ENCODE results near the gene TRIM71. TPM values are rescaled to one million over a fixed set of nuclear protein-coding genes. Genes with fewer than 3 reads are reported as not detected.

The TRIM71 gene
- total and polyA plus RNA-seq, 12 donors: 0.07 TPM; not detected in 11

GRCh38 chr3:32848215-32848614 lies 30.4 kb downstream of the TRIM71 start:
- intact Hi-C loops (cut with DNase I): no loop called here
- no peak for DNase-seq
- ATAC-seq: peak in 1 of 8 donors; percentile 41
- no peaks in the 10 kb centered on the region for H3K9me3 ChIP-seq
- H3K36me3 ChIP-seq: no peaks in the 10 kb centered on the region
- 42 to 49% methylated on average over 4 of the region's 4 CpGs for WGBS, 2 donors
- H3K27me3 ChIP-seq: no peaks in the 10 kb centered on the region
- H3K4me3 ChIP-seq: no peak overlapping the region
- TF ChIP-seq, protein P1, sequence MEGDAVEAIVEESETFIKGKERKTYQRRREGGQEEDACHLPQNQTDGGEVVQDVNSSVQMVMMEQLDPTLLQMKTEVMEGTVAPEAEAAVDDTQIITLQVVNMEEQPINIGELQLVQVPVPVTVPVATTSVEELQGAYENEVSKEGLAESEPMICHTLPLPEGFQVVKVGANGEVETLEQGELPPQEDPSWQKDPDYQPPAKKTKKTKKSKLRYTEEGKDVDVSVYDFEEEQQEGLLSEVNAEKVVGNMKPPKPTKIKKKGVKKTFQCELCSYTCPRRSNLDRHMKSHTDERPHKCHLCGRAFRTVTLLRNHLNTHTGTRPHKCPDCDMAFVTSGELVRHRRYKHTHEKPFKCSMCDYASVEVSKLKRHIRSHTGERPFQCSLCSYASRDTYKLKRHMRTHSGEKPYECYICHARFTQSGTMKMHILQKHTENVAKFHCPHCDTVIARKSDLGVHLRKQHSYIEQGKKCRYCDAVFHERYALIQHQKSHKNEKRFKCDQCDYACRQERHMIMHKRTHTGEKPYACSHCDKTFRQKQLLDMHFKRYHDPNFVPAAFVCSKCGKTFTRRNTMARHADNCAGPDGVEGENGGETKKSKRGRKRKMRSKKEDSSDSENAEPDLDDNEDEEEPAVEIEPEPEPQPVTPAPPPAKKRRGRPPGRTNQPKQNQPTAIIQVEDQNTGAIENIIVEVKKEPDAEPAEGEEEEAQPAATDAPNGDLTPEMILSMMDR (IDR thresholded peaks at IDR 0.05): no peak
- peaks cover 0 to 14% (median 5%) of the 10 kb centered on the region in 9 donors for H3K4me1 ChIP-seq
- no peak overlapping the region for H3K27ac ChIP-seq

- no peaks in the 10 kb centered on the region for H3K9me3 ChIP-seq
- H3K36me3 ChIP-seq: no peaks in the 10 kb centered on the region
- no peak for ATAC-seq
- no peak overlapping the region for H3K4me3 ChIP-seq
- TF ChIP-seq, protein P1 (IDR thresholded peaks at IDR 0.05): no peak
- WGBS, 2 donors: 86 to 95% methylated on average over 4 of the region's 4 CpGs
- peaks cover 0 to 14% (median 5%) of the 10 kb centered on the region in 9 donors for H3K4me1 ChIP-seq
- H3K27me3 ChIP-seq: no peaks in the 10 kb centered on the region
- no peak overlapping the region for H3K27ac ChIP-seq
- intact Hi-C loops (cut with DNase I): no loop called here
- no peak for DNase-seq
Observed at GRCh38 chr3:32849046-32849445, 31.2 kb downstream of the TRIM71 start.

DNA sequence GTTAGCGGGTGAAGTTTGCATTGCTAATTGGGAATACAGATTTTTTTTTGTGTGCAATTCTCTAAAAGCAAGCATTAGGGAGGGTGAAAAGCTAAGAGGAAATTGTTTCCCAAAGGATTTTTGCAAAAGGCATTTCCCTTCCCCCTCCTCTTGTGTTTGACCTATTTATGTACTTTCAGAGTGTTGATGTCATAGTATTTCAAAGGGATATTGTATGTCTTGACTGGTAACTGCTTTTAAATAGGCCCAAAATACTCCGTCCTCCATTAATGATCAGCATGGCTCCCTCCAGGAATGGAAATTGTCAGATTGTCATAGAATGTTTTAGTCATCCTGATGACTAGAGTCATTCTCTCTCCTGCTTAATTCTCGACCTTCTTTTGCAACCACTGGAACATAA lies 32.4 kb downstream of the TRIM71 start:
- Histone ChIP-seq H3K36me3 (no peaks in the 10 kb centered on the region), H3K27ac (no peak overlapping the region), H3K4me3 (no peak overlapping the region), H3K4me1 (peaks cover 0 to 14% (median 5%) of the 10 kb centered on the region in 9 donors), H3K27me3 (no peaks in the 10 kb centered on the region), H3K9me3 (no peaks in the 10 kb centered on the region)
- 47 to 62% methylated on average over 3 of the region's 3 CpGs for WGBS, 2 donors
- TF ChIP-seq, protein P1 (IDR thresholded peaks at IDR 0.05): no peak
- intact Hi-C loops (cut with DNase I): loop anchor here in 1 of 10 donors (1.0 kb wide), 1 partner anchor 49 kb away; no protein-coding TSS in a partner anchor
- no peak for DNase-seq
- peak in 1 of 8 donors; percentile 48 for ATAC-seq

DNA sequence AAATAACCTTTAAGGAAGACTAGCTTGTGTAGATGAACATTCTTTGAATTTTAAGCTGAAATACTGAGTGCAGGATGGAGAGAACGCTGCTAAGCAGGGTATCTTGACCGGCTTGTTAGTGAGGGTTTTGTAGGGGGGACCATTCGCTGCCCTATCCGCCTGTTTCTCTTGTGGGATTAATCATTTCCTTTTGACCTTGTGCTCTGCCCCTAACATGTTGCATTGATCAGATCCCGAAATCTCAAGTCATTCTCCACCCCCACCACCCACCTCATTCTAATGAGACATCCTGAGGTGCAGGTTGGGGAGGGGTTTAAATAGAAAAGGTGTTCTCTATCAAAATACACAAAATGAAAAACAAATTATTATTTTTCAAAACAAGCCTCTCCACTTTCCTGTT lies 32.8 kb downstream of the TRIM71 start:
- 61 to 79% methylated on average over 5 of the region's 5 CpGs for WGBS, 2 donors
- Histone ChIP-seq H3K27ac (no peak overlapping the region), H3K4me3 (no peak overlapping the region), H3K27me3 (no peaks in the 10 kb centered on the region), H3K36me3 (no peaks in the 10 kb centered on the region), H3K4me1 (peaks cover 0 to 14% (median 5%) of the 10 kb centered on the region in 9 donors), H3K9me3 (no peaks in the 10 kb centered on the region)
- DNase-seq (no peak), ATAC-seq (no peak)
- TF ChIP-seq, protein P1 (IDR thresholded peaks at IDR 0.05): no peak
- intact Hi-C loops (cut with DNase I): loop anchor here in 1 of 10 donors (1.0 kb wide), 1 partner anchor 49 kb away; no protein-coding TSS in a partner anchor

All from heart right ventricle (tissue), 16 donors.